SKM-1 treated with dmso at 0.1 percent for 144 hours (cell line): Measurements from ENCODE around the gene RABGGTB.
"Not testable (repeated sequence)": the region's sequence is repeated elsewhere in the genome, so short reads cannot be mapped to it uniquely, and the experiment has no call there.

Experiments
- DNase-seq: peaks from one replicate; lab custom pipeline; 2025; ENCODE audit not compliant: unreplicated experiment; lab: John Stamatoyannopoulos, UW

Gene RABGGTB

GRCh38 chr1:75785983-75786853 is at the start of gene RABGGTB:
Gene RABGGTB (plus strand): TSS chr1:75786256. CDS start chr1:75786272, 16 bp downstream.
- DNase-seq, result peak; percentile 97

- DNase-seq, result no peak
These were observed 43.9 kb upstream of the RABGGTB start for GRCh38 chr1:75742047-75742625.

- peak; percentile 50 for DNase-seq
These were observed 40.8 kb upstream of the RABGGTB start for GRCh38 chr1:75745276-75745675.

GRCh38 chr1:75757210-75757609 is 28.8 kb upstream of the RABGGTB start:
- not testable (repeated sequence) for DNase-seq

GRCh38 chr1:75758543-75758942 is 27.5 kb upstream of the RABGGTB start:
- DNase-seq, result not testable (repeated sequence)

GRCh38 chr1:75764057-75764655 is 21.9 kb upstream of the RABGGTB start:
- DNase-seq, result no peak

GRCh38 chr1:75765697-75766355 is 20.2 kb upstream of the RABGGTB start:
- DNase-seq, result no peak

GRCh38 chr1:75768016-75768415 is 18.0 kb upstream of the RABGGTB start:
- no peak for DNase-seq

- DNase-seq, result no peak
These were observed 15.3 kb upstream of the RABGGTB start for GRCh38 chr1:75770761-75771160.

- DNase-seq, result no peak
These were observed 14.1 kb upstream of the RABGGTB start for GRCh38 chr1:75771978-75772377.

- not testable (repeated sequence) for DNase-seq
These were observed 8.2 kb upstream of the RABGGTB start for GRCh38 chr1:75777812-75778211.

GRCh38 chr1:75778694-75779093 is 7.4 kb upstream of the RABGGTB start:
- DNase-seq, result not testable (repeated sequence)

GRCh38 chr1:75780183-75780582 is 5.9 kb upstream of the RABGGTB start:
- not testable (repeated sequence) for DNase-seq

GRCh38 chr1:75783920-75784319 is 2.1 kb upstream of the RABGGTB start:
- not testable (repeated sequence) for DNase-seq

- DNase-seq, result no peak
These were observed 605 bp upstream of the RABGGTB start for GRCh38 chr1:75785320-75785982.

- no peak for DNase-seq
These were observed 941 bp downstream of the RABGGTB start for GRCh38 chr1:75786901-75787493.

- DNase-seq, result no peak
These were observed 1.5 kb downstream of the RABGGTB start for GRCh38 chr1:75787524-75787923.

- no peak for DNase-seq
These were observed 3.9 kb downstream of the RABGGTB start for GRCh38 chr1:75789988-75790387.

- no peak for DNase-seq
These were observed 5.0 kb downstream of the RABGGTB start for GRCh38 chr1:75791022-75791421.

GRCh38 chr1:75792091-75792490 is 6.0 kb downstream of the RABGGTB start:
- DNase-seq, result no peak
